GM12878 (cell line): ENCODE measurements around the gene SLC35A2. TPM values are rescaled to one million over a fixed set of nuclear protein-coding genes. Genes with fewer than 3 reads are reported as not detected.

Experiments used
- ATAC-seq: fragments of 200-7000 bp; cut with Tn5 transposase; 3 replicates; pipeline ENCODE4 v1.9.1; 2020; ENCODE audit warnings: mild to moderate bottlenecking, moderate library complexity
- BruUV-seq: library from RNA; stranded (reverse); fragments of 400-500 nt; replicated peaks from 2 replicates; lab custom pipeline; 2021; lab: Mats Ljungman, UMichigan
- CTCF ChIA-PET: fragments of 300-600 bp; sonication (Branson Sonifier 250); formaldehyde crosslinking; extraction: SDS; loops from one replicate; lab custom pipeline; 2021; ENCODE audit warnings: inconsistent platforms; lab: Yijun Ruan, JAX
- POLR2A ChIA-PET: fragments of 350-600 bp; formaldehyde crosslinking; extraction: SDS; loops from one replicate; lab custom pipeline; 2021; ENCODE audit warnings: inconsistent platforms; lab: Charles Lee
- RAD21 ChIA-PET: fragments of 300-600 bp; sonication (Branson Sonifier 250); formaldehyde crosslinking; loops from one replicate; lab custom pipeline; 2023; ENCODE audit warnings: antibody characterized with exemption; ENCODE audit not compliant: unreplicated experiment; lab: Charles Lee
- SMC1A ChIA-PET: fragments of 300-600 bp; sonication (Branson Sonifier 250); formaldehyde crosslinking; loops from one replicate; lab custom pipeline; 2023; ENCODE audit not compliant: unreplicated experiment, uncharacterized antibody; lab: Charles Lee
- DNase-seq: peaks from one replicate; pipeline ENCODE4 v3.0.0-alpha.2; 2011; ENCODE audit warnings: low read depth, low spot score
- FAIRE-seq: peaks from 3 replicates; lab custom pipeline; 2011; peaks lifted over from hg19 to GRCh38; lab: Jason Lieb, UNC
- H2AFZ ChIP-seq: 2 replicates; pipeline ENCODE4 v1.6.0; 2011; ENCODE audit warnings: low read depth, low read length, control low read depth; ENCODE audit not compliant: control insufficient read depth
- H3K27ac ChIP-seq: 2 replicates; pipeline ENCODE4 v1.5.1; 2011; ENCODE audit warnings: control low read depth; ENCODE audit not compliant: control insufficient read depth, insufficient read depth
- H3K27me3 ChIP-seq, 2 experiments: replicated peaks in 1 of 2; 2 replicates each; pipeline versions ENCODE4 v1.6.0 to v1.6.1; 2011; ENCODE audit warnings: low read length in 1 of 2; ENCODE audit not compliant: control insufficient read depth in 2 of 2, insufficient read depth in 2 of 2
- H3K36me3 ChIP-seq, 2 experiments: 2 replicates each; pipeline ENCODE4 v1.5.1; 2011; ENCODE audit warnings: low read length in 1 of 2; ENCODE audit not compliant: control insufficient read depth in 2 of 2, insufficient read depth in 2 of 2
- H3K4me1 ChIP-seq: 2 replicates; pipeline ENCODE4 v1.6.1; 2011; ENCODE audit warnings: mild to moderate bottlenecking, low read length, moderate library complexity, mixed read lengths; ENCODE audit not compliant: control insufficient read depth, insufficient read depth
- H3K4me2 ChIP-seq: 2 replicates; pipeline ENCODE4 v1.6.0; 2011; ENCODE audit warnings: control low read depth; ENCODE audit not compliant: control insufficient read depth, insufficient read depth
- H3K4me3 ChIP-seq: fragments of 200-600 bp; sonication (generic); 2 replicates; pipeline ENCODE4 v1.5.1; 2016
- H3K79me2 ChIP-seq: 2 replicates; pipeline ENCODE4 v1.6.0; 2011; ENCODE audit warnings: low read length; ENCODE audit not compliant: control insufficient read depth, insufficient read depth
- H3K9ac ChIP-seq: 2 replicates; pipeline ENCODE4 v1.8.0; 2011; ENCODE audit warnings: low read length, control low read depth, mixed read lengths; ENCODE audit not compliant: control insufficient read depth, insufficient read depth
- H3K9me3 ChIP-seq: replicated peaks from 3 replicates; pipeline ENCODE4 v1.5.1; 2011; ENCODE audit warnings: mild to moderate bottlenecking, low read length; ENCODE audit not compliant: control insufficient read depth, insufficient read depth
- H4K20me1 ChIP-seq: 2 replicates; pipeline ENCODE4 v1.6.0; 2011; ENCODE audit not compliant: control insufficient read depth, insufficient read depth
- BHLHE40 ChIP-seq, 2 experiments: fragments of 450-650 bp in 1 of 2; IDR thresholded peaks; 2 replicates each; pipeline ENCODE4 v1.6.1; 2011 to 2017; ENCODE audit warnings: low read depth in 2 of 2, borderline replicate concordance in 1 of 2, improper control_type of control experiment in 1 of 2, low read length in 1 of 2, mild to moderate bottlenecking in 1 of 2
- CREB1 ChIP-seq: IDR thresholded peaks from 2 replicates; pipeline ENCODE4 v1.6.1; 2012; ENCODE audit warnings: low read depth, mild to moderate bottlenecking, inconsistent platforms
- CTCF ChIP-seq, 3 experiments: IDR thresholded peaks in 2 of 3; conservative IDR thresholded peaks in 1 of 3; 2 replicates each; pipeline ENCODE4 v1.5.1; 2011; ENCODE audit warnings: low read depth in 3 of 3, low read length in 3 of 3, mild to moderate bottlenecking in 3 of 3, control low read depth in 2 of 3, moderate library complexity in 2 of 3, inconsistent platforms in 1 of 3, mixed read lengths in 1 of 3; ENCODE audit not compliant: control insufficient read depth in 2 of 3, insufficient read depth in 1 of 3; ENCODE audit errors: extremely low read depth in 1 of 3
- EZH2 ChIP-seq: IDR thresholded peaks from 2 replicates; pipeline ENCODE4 v1.6.1; 2012; ENCODE audit warnings: low read depth, mild to moderate bottlenecking, control low read depth, inconsistent platforms, low read length, borderline replicate concordance; ENCODE audit not compliant: control insufficient read depth
- FOXM1 ChIP-seq: IDR thresholded peaks from 2 replicates; pipeline ENCODE4 v1.6.1; 2012; ENCODE audit warnings: low read depth, mild to moderate bottlenecking, inconsistent platforms, low read length, moderate library complexity
- RAD21 ChIP-seq: IDR thresholded peaks from 2 replicates; pipeline ENCODE4 v1.6.1; 2011; ENCODE audit warnings: mild to moderate bottlenecking, low read depth, low read length, moderate library complexity; ENCODE audit not compliant: insufficient read depth
- RELA ChIP-seq: fragments of 450-650 bp; IDR thresholded peaks from 2 replicates; pipeline ENCODE4 v1.8.0; 2014; ENCODE audit warnings: borderline replicate concordance; ENCODE audit not compliant: partially characterized antibody
- SMC3 ChIP-seq: IDR thresholded peaks from 2 replicates; pipeline ENCODE4 v1.6.1; 2011; ENCODE audit warnings: low read length, improper control_type of control experiment, borderline replicate concordance
- TCF7 ChIP-seq: IDR thresholded peaks from 2 replicates; pipeline ENCODE4 v1.6.1; 2014; ENCODE audit warnings: antibody characterized with exemption, borderline replicate concordance
- ZNF217 ChIP-seq: fragments of 450-650 bp; IDR thresholded peaks from 2 replicates; pipeline ENCODE4 v1.6.1; 2017; ENCODE audit warnings: antibody characterized with exemption, mild to moderate bottlenecking
- ZNF687 ChIP-seq: fragments of 450-650 bp; IDR thresholded peaks from 2 replicates; pipeline ENCODE4 v1.6.1; 2017; ENCODE audit warnings: mild to moderate bottlenecking, moderate library complexity
- ZSCAN29 ChIP-seq: fragments of 450-650 bp; IDR thresholded peaks from 2 replicates; pipeline ENCODE4 v1.6.1; 2017; ENCODE audit warnings: mild to moderate bottlenecking, moderate library complexity
- WGBS: methylation state at CpG from one replicate; pipeline ENCODE4 v1.1.6; 2016; ENCODE audit warnings: low lambda C conversion rate; ENCODE audit not compliant: insufficient replicate concordance, insufficient coverage; ENCODE audit errors: missing lambda C conversion rate; 5-methylcytosine and 5-hydroxymethylcytosine counted together
- in situ Hi-C: fragments of 300-500 bp; cut with MboI; formaldehyde crosslinking; loops from 9 replicates; pipeline ENCODE4 v1.14.3; 2018; ENCODE audit warnings: mixed read lengths
- intact Hi-C: fragments of 100-400 bp; cut with micrococcal nuclease; formaldehyde crosslinking; loops from one replicate; pipeline ENCODE4 v1.14.2; 2022; ENCODE audit not compliant: unreplicated experiment
- polyA plus RNA-seq, 11 experiments: library from polyadenylated mRNA; depleted of rRNA in 4 of 11; unstranded in 6 of 11; stranded (reverse) in 5 of 11; fragments of >200 nt; fragmentation: Nextera tagmentation in 4 of 11; fragmentation: Illumina TruSeq in 1 of 11; extraction: Ambion mirVana in 4 of 11; extraction: Trizol in 1 of 11; gene quantifications; 1 replicate in 1 of 11; 2 replicates in 10 of 11; pipeline versions ENCODE4 v1.2.1 to v1.2.3, GENCODE V29; 2011 to 2016; ENCODE audit warnings: inconsistent platforms in 2 of 11, missing spikeins in 2 of 11, low read depth in 1 of 11
- total RNA-seq, 4 experiments: library from RNA; depleted of rRNA in 3 of 4; stranded (reverse); fragments of >200 nt in 3 of 4; fragmentation: Illumina TruSeq in 1 of 4; extraction: Trizol in 1 of 4; gene quantifications; 2 replicates each; pipeline versions ENCODE4 v1.2.1 to v1.2.3, GENCODE V29; 2013 to 2021

Gene SLC35A2
- total and polyA plus RNA-seq, 10 of the 15 experiments (the other 5 are each of a cell fraction or from before 2014, with no cell fraction given): 2.1 to 27.4 (median 14.9) TPM

- peak; percentile 41 to 70 (median 51); a peak in 5 of 6 replicates for TF ChIP-seq CTCF (IDR thresholded peaks at IDR 0.05 in 2 of 3, conservative IDR thresholded peaks at IDR 0.05 in 1 of 3; ENCODE audit: control insufficient read depth in 2 of 3, extremely low read depth in 1 of 3, insufficient read depth in 1 of 3, low read depth in 3 of 3, low read length in 3 of 3)
- peak; percentile 43; the same call in 1 of the 2 replicates for TF ChIP-seq RAD21
- no peak for TF ChIP-seq BHLHE40 (IDR thresholded peaks at IDR 0.05; ENCODE audit: borderline replicate concordance in 1 of 2, low read depth in 2 of 2, low read length in 1 of 2)
- no peak for TF ChIP-seq RELA
Measured at GRCh38 chrX:48891402-48892288, 19.8 kb downstream of the SLC35A2 start (continued).

- Histone ChIP-seq H3K9ac (no peak overlapping the region), H3K4me3 (peak overlapping the region; percentile 67; the same call in 1 of the 2 replicates), H3K27ac (no peak overlapping the region), H4K20me1 (no peaks in the 10 kb centered on the region), H3K27me3 (no peaks in the 10 kb centered on the region), H3K79me2 (no peaks in the 10 kb centered on the region), H3K4me2 (peak overlapping the region; percentile 69; the same call in 1 of the 2 replicates), H3K4me1 (no peaks in the 10 kb centered on the region), H2AFZ (peak overlapping the region; percentile 23), H3K36me3 (no peaks in the 10 kb centered on the region), H3K9me3 (no peaks in the 10 kb centered on the region; the same call in 2 of the 3 replicates)
- FAIRE-seq (no peak), DNase-seq (no peak), ATAC-seq (peak; percentile 57)
- in situ Hi-C loops (no loop called here), intact Hi-C loops (loop anchor here (5.0 to 10.0 kb wide), 2 partner anchors 244 to 416 kb away; partner anchors contain the start of genes FTSJ1 and SLC38A5)
- RAD21 ChIA-PET: interaction anchor here (1.0 to 1.2 kb wide), 2 partner anchors 16 to 55 kb away, joined by 3 to 6 read pairs; no protein-coding TSS in a partner anchor
- POLR2A ChIA-PET: interaction anchor here (1.2 to 1.3 kb wide), 2 partner anchors 56 to 62 kb away, joined by 3 to 4 read pairs; no protein-coding TSS in a partner anchor
- 57% methylated on average over 23 of the region's 35 CpGs for WGBS
- no TSS peak for BruUV-seq
- SMC1A ChIA-PET: interaction anchor here (1.1 to 1.3 kb wide), 3 partner anchors 47 to 239 kb away, joined by 4 to 6 read pairs (median 4); no protein-coding TSS in a partner anchor
- CTCF ChIA-PET: interaction anchor here (0.8 to 2.1 kb wide), 5 partner anchors 25 to 243 kb away, joined by 3 to 8 read pairs (median 5); partner anchors contain the start of gene TFE3
- TF ChIP-seq EZH2 (no peak), ZSCAN29 (no peak), ZNF687 (no peak), SMC3 (no peak), CREB1 (no peak), TCF7 (no peak), ZNF217 (no peak), FOXM1 (no peak)
Measured at GRCh38 chrX:48890934-48891401, 20.5 kb downstream of the SLC35A2 start.
